ENCODE results near the gene ASNSD1. TPM values are rescaled to one million over a fixed set of nuclear protein-coding genes. Genes with fewer than 3 reads are reported as not detected.
"Not testable (repeated sequence)": the region's sequence is repeated elsewhere in the genome, so short reads cannot be mapped to it uniquely, and the experiment has no call there.

The ASNSD1 gene
- total and polyA plus RNA-seq, 7 donors = 22.5 to 56.6 (median 41.5) TPM

GRCh38 chr2:189702071-189702470 lies 40.8 kb downstream of the ASNSD1 start:
- peaks cover 0 to 7% (median 0%) of the 10 kb centered on the region in 4 donors for H3K36me3 ChIP-seq
- H3K4me1 ChIP-seq = peaks cover 0 to 4% (median 0%) of the 10 kb centered on the region in 4 donors
- TF ChIP-seq CTCF (IDR thresholded peaks at IDR 0.05) (no peak), POLR2A (IDR thresholded peaks at IDR 0.05) (no peak), POLR2AphosphoS5 (IDR thresholded peaks at IDR 0.05) (no peak), EP300 (IDR thresholded peaks at IDR 0.05) (no peak)
- DNase-seq = no peak
- H3K9me3 ChIP-seq = no peaks in the 10 kb centered on the region
- no peak overlapping the region for H3K4me3 ChIP-seq
- intact Hi-C loops (cut with DNase I) = no loop called here
- H3K27me3 ChIP-seq = no peaks in the 10 kb centered on the region
- H3K27ac ChIP-seq = no peak overlapping the region

- TF ChIP-seq POLR2AphosphoS5 (IDR thresholded peaks at IDR 0.05) (no peak), CTCF (IDR thresholded peaks at IDR 0.05) (no peak), POLR2A (IDR thresholded peaks at IDR 0.05) (no peak), EP300 (IDR thresholded peaks at IDR 0.05) (no peak)
- H3K9me3 ChIP-seq = no peaks in the 10 kb centered on the region
- no peaks in the 10 kb centered on the region for H3K27me3 ChIP-seq
- no peak overlapping the region for H3K27ac ChIP-seq
- intact Hi-C loops (cut with DNase I) = no loop called here
- no peak for DNase-seq
- no peaks in the 10 kb centered on the region for H3K4me1 ChIP-seq
- peaks cover 0 to 20% (median 2%) of the 10 kb centered on the region in 4 donors for H3K36me3 ChIP-seq
- WGBS, 2 donors = 89 to 97% methylated on average over 5 of the region's 5 CpGs
- no peak overlapping the region for H3K4me3 ChIP-seq
Observed at GRCh38 chr2:189709501-189710221, 48.4 kb downstream of the ASNSD1 start.

- H3K27ac ChIP-seq; H3K4me3 ChIP-seq; H3K4me1 ChIP-seq; DNase-seq; H3K27me3 ChIP-seq; intact Hi-C loops (cut with DNase I); H3K36me3 ChIP-seq; H3K9me3 ChIP-seq: not testable (repeated sequence)
- WGBS, 2 donors = 92 to 95% methylated on average over 1 of the region's 1 CpG
Observed at GRCh38 chr2:189717593-189717992, 56.3 kb downstream of the ASNSD1 start.

- 92 to 95% methylated on average over 4 of the region's 4 CpGs for WGBS, 2 donors
- DNase-seq = no peak
- Histone ChIP-seq H3K4me1 (no peaks in the 10 kb centered on the region), H3K27me3 (no peaks in the 10 kb centered on the region), H3K4me3 (no peak overlapping the region), H3K27ac (no peak overlapping the region), H3K36me3 (no peaks in the 10 kb centered on the region), H3K9me3 (no peaks in the 10 kb centered on the region)
- TF ChIP-seq CTCF (IDR thresholded peaks at IDR 0.05) = no peak
- no peak for TF ChIP-seq POLR2A (IDR thresholded peaks at IDR 0.05)
- no peak for TF ChIP-seq POLR2AphosphoS5 (IDR thresholded peaks at IDR 0.05)
- no peak for TF ChIP-seq EP300 (IDR thresholded peaks at IDR 0.05)
- intact Hi-C loops (cut with DNase I) = no loop called here
Observed at GRCh38 chr2:189719571-189719970, 58.3 kb downstream of the ASNSD1 start.

Other genes with a start within 250 kb of the ASNSD1 start
- 10 to 100 TPM; 25.8 to 43.5 (median 32.4) TPM for gene WDR75, start 220.0 kb upstream of the ASNSD1 start, total RNA-seq
- gene WDR75, start 220.0 kb upstream of the ASNSD1 start, polyA plus RNA-seq = 10 to 100 TPM in 1 of 3 donors, 1 to 10 TPM in 2; 7.6 to 18.4 (median 9.6) TPM
- 10 to 100 TPM; 34.9 to 52.1 (median 46.9) TPM for gene SLC40A1, start 80.7 kb upstream of the ASNSD1 start, total RNA-seq
- gene SLC40A1, start 80.7 kb upstream of the ASNSD1 start, polyA plus RNA-seq = 100 to 1,000 TPM in 2 of 3 donors, 10 to 100 TPM in 1; 87.3 to 280 (median 216) TPM
- gene ANKAR, start 13.2 kb downstream of the ASNSD1 start, total RNA-seq = 10 to 100 TPM; 11.9 to 27.7 (median 23.9) TPM
- gene ANKAR, start 13.2 kb downstream of the ASNSD1 start, polyA plus RNA-seq = 1 to 10 TPM; 2.1 to 2.5 (median 2.4) TPM
- gene OSGEPL1, start 101.3 kb downstream of the ASNSD1 start, total RNA-seq = 1 to 10 TPM; 5.2 to 10.0 (median 6.7) TPM
- gene OSGEPL1, start 101.3 kb downstream of the ASNSD1 start, polyA plus RNA-seq = 1 to 10 TPM; 1.2 to 4.3 (median 2.3) TPM
- 10 to 100 TPM; 56.3 to 83.9 (median 64.0) TPM for gene ORMDL1, start 122.9 kb downstream of the ASNSD1 start, total RNA-seq
- gene ORMDL1, start 122.9 kb downstream of the ASNSD1 start, polyA plus RNA-seq = 10 to 100 TPM; 18.7 to 43.6 (median 25.2) TPM
- 10 to 100 TPM; 15.1 to 17.7 (median 17.5) TPM for gene PMS1, start 123.0 kb downstream of the ASNSD1 start, total RNA-seq
- gene PMS1, start 123.0 kb downstream of the ASNSD1 start, polyA plus RNA-seq = 1 to 10 TPM; 4.4 to 6.7 (median 4.8) TPM

Data from sigmoid colon (tissue), 7 donors.